WTC11 (cell line): Measurements from ENCODE around the gene GRIK2. TPM values are rescaled to one million over a fixed set of nuclear protein-coding genes. Genes with fewer than 3 reads are reported as not detected.

Source experiments
- ATAC-seq: fragments of 200-7000 bp; cut with Tn5 transposase; 2 replicates; pipeline ENCODE4 v1.10.0; 2021; ENCODE audit warnings: mild to moderate bottlenecking, moderate library complexity
- CTCF ChIA-PET: fragments of 300-600 bp; sonication (Branson Sonifier 250); formaldehyde crosslinking; loops from one replicate; lab custom pipeline; 2021; ENCODE audit warnings: antibody characterized with exemption; lab: Charles Lee
- POLR2A ChIA-PET: fragments of 350-600 bp; sonication (Branson Sonifier 250); formaldehyde crosslinking; loops from one replicate; lab custom pipeline; 2021; ENCODE audit warnings: antibody characterized with exemption; lab: Charles Lee
- DNase-seq: peaks from one replicate; pipeline ENCODE4 v3.0.0; 2021; ENCODE audit warnings: low spot score
- H3K27ac Mint-ChIP-seq: 2 replicates; pipeline ENCODE4 v1.8.0; 2021; ENCODE audit warnings: mixed read lengths
- H3K27me3 Mint-ChIP-seq: 2 replicates; pipeline ENCODE4 v1.8.0; 2021; ENCODE audit warnings: low read depth, mild to moderate bottlenecking, moderate library complexity, mixed read lengths
- H3K36me3 Mint-ChIP-seq: 2 replicates; pipeline ENCODE4 v1.8.0; 2021; ENCODE audit warnings: mixed read lengths
- H3K4me1 Mint-ChIP-seq: 2 replicates; pipeline ENCODE4 v1.8.0; 2022; ENCODE audit warnings: mixed read lengths
- H3K4me3 Mint-ChIP-seq: 2 replicates; pipeline ENCODE4 v1.8.0; 2021; ENCODE audit warnings: mild to moderate bottlenecking, moderate library complexity, mixed read lengths
- H3K9me3 Mint-ChIP-seq: 2 replicates; pipeline ENCODE4 v1.8.0; 2021; ENCODE audit warnings: mixed read lengths
- CREM ChIP-seq: sonication (generic); formaldehyde crosslinking; IDR thresholded peaks from 2 replicates; pipeline ENCODE4 v1.8.1; 2022; ENCODE audit warnings: mild to moderate bottlenecking, missing genetic modification reagents, moderate library complexity
- ESRRA ChIP-seq: sonication (generic); formaldehyde crosslinking; IDR thresholded peaks from 2 replicates; pipeline ENCODE4 v1.8.1; 2022; ENCODE audit warnings: mild to moderate bottlenecking, missing genetic modification reagents, borderline replicate concordance
- JAZF1 ChIP-seq: fragments of 250-450 bp; sonication (Bioruptor Pico); IDR thresholded peaks from 2 replicates; pipeline ENCODE4 v1.9.0; 2021; ENCODE audit warnings: moderate library complexity, mild to moderate bottlenecking, inconsistent platforms
- NFE2L1 ChIP-seq: sonication (generic); formaldehyde crosslinking; IDR thresholded peaks from 2 replicates; pipeline ENCODE4 v1.8.1; 2023; ENCODE audit warnings: missing genetic modification reagents
- RORB ChIP-seq: fragments of 250-450 bp; sonication (Bioruptor Pico); IDR thresholded peaks from 2 replicates; pipeline ENCODE4 v1.9.0; 2021; ENCODE audit warnings: mild to moderate bottlenecking
- SMAD4 ChIP-seq: sonication (generic); formaldehyde crosslinking; IDR thresholded peaks from 2 replicates; pipeline ENCODE4 v1.8.0; 2022; ENCODE audit warnings: mild to moderate bottlenecking, missing genetic modification reagents
- TEAD1 ChIP-seq: sonication (generic); formaldehyde crosslinking; IDR thresholded peaks from 2 replicates; pipeline ENCODE4 v1.8.0; 2022; ENCODE audit warnings: mild to moderate bottlenecking, missing genetic modification reagents
- ZNF416 ChIP-seq: fragments of 250-450 bp; sonication (Bioruptor Pico); IDR thresholded peaks from 2 replicates; pipeline ENCODE4 v1.9.0; 2021; ENCODE audit warnings: mild to moderate bottlenecking, inconsistent platforms
- ZNF671 ChIP-seq: fragments of 250-450 bp; sonication (Bioruptor Pico); IDR thresholded peaks from 2 replicates; pipeline ENCODE4 v1.8.0; 2021; ENCODE audit warnings: mild to moderate bottlenecking
- total RNA-seq: library from RNA; stranded (reverse); gene quantifications from 3 replicates; pipeline ENCODE4 v1.2.3, GENCODE V29; 2021
- TF ChIP-seq, protein P1 (sequence below): fragments of 250-450 bp; sonication (Bioruptor Pico); conservative IDR thresholded peaks from 2 replicates; pipeline ENCODE4 v1.9.0; 2021; ENCODE audit warnings: mild to moderate bottlenecking
- TF ChIP-seq, protein P2 (sequence below): sonication (generic); formaldehyde crosslinking; IDR thresholded peaks from 2 replicates; pipeline ENCODE4 v1.8.0; 2022; ENCODE audit warnings: mild to moderate bottlenecking, missing genetic modification reagents
- TF ChIP-seq, protein P3 (sequence below): sonication (generic); formaldehyde crosslinking; IDR thresholded peaks from 2 replicates; pipeline ENCODE4 v1.8.1; 2022; ENCODE audit warnings: mild to moderate bottlenecking, missing genetic modification reagents, moderate library complexity, borderline replicate concordance
- TF ChIP-seq, protein P4 (sequence below): fragments of 250-450 bp; sonication (Bioruptor Pico); IDR thresholded peaks from 2 replicates; pipeline ENCODE4 v2.1.2; 2022; ENCODE audit warnings: mild to moderate bottlenecking, moderate library complexity
- TF ChIP-seq, protein P5 (sequence below): sonication (generic); formaldehyde crosslinking; conservative IDR thresholded peaks from 2 replicates; pipeline ENCODE4 v1.8.1; 2023; ENCODE audit warnings: mild to moderate bottlenecking, low read depth, missing genetic modification reagents, moderate library complexity
- TF ChIP-seq, protein P6 (sequence below): fragments of 250-450 bp; sonication (Bioruptor Pico); IDR thresholded peaks from 2 replicates; pipeline ENCODE4 v1.9.0; 2021; ENCODE audit warnings: mild to moderate bottlenecking, borderline replicate concordance
- TF ChIP-seq, protein P7 (sequence below): sonication (generic); formaldehyde crosslinking; IDR thresholded peaks from 2 replicates; pipeline ENCODE4 v1.8.1; 2023; ENCODE audit warnings: mild to moderate bottlenecking, missing genetic modification reagents, moderate library complexity
- TF ChIP-seq, protein P8 (sequence below): sonication (generic); formaldehyde crosslinking; IDR thresholded peaks from 2 replicates; pipeline ENCODE4 v1.8.1; 2022; ENCODE audit warnings: missing genetic modification reagents, borderline replicate concordance
- TF ChIP-seq, protein P9 (sequence below): sonication (generic); formaldehyde crosslinking; IDR thresholded peaks from 2 replicates; pipeline ENCODE4 v1.8.0; 2022; ENCODE audit warnings: mild to moderate bottlenecking, missing genetic modification reagents

GRIK2 gene
- total RNA-seq, 1 experiment from 2014 or later: 2.7 TPM

DNA sequence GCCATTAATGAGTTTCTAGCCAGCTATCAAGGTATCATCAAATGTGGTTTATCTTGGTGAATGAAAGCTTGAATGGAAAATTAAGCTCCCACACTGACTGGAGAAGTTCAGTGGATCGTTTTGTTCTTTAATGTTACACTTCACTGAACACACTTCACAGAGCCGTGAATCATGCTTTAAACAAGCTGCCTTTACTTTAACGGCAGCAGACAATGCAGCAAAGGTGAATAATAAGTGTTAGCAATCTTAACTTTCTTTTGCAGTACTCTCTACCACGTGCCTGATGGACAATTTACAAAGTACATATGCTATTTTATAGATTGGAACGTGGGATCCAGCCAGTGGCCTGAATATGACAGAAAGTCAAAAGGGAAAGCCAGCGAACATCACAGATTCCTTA is 424.5 kb downstream of the GRIK2 start:
- POLR2A ChIA-PET: no interaction called here
- H3K27me3 Mint-ChIP-seq: no peaks in the 10 kb centered on the region
- no peak for DNase-seq
- H3K36me3 Mint-ChIP-seq: no peaks in the 10 kb centered on the region
- ATAC-seq: no peak
- CTCF ChIA-PET: no interaction called here
- no peaks in the 10 kb centered on the region for H3K9me3 Mint-ChIP-seq
- peaks cover 10% of the 10 kb centered on the region for H3K4me1 Mint-ChIP-seq
- no peak overlapping the region for H3K27ac Mint-ChIP-seq
- H3K4me3 Mint-ChIP-seq: no peak overlapping the region
- TF ChIP-seq RORB (CRISPR knock-in tag): no peak
- no peak for TF ChIP-seq JAZF1 (CRISPR knock-in tag)
- TF ChIP-seq, protein P1, sequence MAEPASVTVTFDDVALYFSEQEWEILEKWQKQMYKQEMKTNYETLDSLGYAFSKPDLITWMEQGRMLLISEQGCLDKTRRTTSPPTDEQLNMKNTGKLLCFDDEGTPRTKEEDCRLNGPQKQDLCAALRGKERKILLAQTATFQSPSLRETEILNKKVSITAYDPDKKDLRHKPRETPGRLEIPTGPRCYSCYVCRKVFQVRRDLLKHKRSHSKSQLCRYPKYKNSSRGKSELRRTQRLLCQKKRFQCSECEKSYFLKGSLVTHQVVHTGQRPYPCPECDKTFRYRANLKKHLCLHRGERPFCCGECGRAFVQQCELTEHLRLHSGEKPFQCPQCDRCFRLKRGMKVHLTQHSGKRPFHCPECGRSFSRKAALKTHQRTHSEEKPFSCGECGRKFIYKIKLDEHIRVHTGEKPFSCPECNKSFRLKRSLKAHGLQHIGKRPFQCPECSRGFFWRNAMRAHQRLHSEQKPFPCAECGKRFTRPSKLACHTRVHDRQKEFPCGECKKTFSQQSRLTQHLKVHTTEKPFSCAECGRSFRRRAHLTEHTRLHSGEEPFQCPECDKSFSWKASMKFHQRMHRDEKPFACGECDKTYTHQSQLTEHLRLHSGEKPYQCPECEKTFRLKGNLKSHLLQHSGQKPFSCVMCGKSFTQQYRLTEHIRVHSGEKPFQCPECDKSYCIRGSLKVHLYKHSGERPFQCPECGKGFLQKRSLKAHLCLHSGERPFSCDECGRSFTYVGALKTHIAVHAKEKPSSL (CRISPR knock-in tag): no peak
- TF ChIP-seq, protein P2, sequence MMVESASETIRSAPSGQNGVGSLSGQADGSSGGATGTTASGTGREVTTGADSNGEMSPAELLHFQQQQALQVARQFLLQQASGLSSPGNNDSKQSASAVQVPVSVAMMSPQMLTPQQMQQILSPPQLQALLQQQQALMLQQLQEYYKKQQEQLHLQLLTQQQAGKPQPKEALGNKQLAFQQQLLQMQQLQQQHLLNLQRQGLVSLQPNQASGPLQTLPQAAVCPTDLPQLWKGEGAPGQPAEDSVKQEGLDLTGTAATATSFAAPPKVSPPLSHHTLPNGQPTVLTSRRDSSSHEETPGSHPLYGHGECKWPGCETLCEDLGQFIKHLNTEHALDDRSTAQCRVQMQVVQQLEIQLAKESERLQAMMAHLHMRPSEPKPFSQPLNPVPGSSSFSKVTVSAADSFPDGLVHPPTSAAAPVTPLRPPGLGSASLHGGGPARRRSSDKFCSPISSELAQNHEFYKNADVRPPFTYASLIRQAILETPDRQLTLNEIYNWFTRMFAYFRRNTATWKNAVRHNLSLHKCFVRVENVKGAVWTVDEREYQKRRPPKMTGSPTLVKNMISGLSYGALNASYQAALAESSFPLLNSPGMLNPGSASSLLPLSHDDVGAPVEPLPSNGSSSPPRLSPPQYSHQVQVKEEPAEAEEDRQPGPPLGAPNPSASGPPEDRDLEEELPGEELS: no peak
- TF ChIP-seq NFE2L1 (CRISPR knock-in tag): no peak
- TF ChIP-seq, protein P3, sequence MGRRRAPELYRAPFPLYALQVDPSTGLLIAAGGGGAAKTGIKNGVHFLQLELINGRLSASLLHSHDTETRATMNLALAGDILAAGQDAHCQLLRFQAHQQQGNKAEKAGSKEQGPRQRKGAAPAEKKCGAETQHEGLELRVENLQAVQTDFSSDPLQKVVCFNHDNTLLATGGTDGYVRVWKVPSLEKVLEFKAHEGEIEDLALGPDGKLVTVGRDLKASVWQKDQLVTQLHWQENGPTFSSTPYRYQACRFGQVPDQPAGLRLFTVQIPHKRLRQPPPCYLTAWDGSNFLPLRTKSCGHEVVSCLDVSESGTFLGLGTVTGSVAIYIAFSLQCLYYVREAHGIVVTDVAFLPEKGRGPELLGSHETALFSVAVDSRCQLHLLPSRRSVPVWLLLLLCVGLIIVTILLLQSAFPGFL: no peak
- TF ChIP-seq CREM: no peak
- no peak for TF ChIP-seq ESRRA (CRISPR knock-in tag)
- TF ChIP-seq, protein P4, sequence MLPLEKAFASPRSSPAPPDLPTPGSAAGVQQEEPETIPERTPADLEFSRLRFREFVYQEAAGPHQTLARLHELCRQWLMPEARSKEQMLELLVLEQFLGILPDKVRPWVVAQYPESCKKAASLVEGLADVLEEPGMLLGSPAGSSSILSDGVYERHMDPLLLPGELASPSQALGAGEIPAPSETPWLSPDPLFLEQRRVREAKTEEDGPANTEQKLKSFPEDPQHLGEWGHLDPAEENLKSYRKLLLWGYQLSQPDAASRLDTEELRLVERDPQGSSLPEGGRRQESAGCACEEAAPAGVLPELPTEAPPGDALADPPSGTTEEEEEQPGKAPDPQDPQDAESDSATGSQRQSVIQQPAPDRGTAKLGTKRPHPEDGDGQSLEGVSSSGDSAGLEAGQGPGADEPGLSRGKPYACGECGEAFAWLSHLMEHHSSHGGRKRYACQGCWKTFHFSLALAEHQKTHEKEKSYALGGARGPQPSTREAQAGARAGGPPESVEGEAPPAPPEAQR (CRISPR knock-in tag): no peak
- TF ChIP-seq, protein P5, sequence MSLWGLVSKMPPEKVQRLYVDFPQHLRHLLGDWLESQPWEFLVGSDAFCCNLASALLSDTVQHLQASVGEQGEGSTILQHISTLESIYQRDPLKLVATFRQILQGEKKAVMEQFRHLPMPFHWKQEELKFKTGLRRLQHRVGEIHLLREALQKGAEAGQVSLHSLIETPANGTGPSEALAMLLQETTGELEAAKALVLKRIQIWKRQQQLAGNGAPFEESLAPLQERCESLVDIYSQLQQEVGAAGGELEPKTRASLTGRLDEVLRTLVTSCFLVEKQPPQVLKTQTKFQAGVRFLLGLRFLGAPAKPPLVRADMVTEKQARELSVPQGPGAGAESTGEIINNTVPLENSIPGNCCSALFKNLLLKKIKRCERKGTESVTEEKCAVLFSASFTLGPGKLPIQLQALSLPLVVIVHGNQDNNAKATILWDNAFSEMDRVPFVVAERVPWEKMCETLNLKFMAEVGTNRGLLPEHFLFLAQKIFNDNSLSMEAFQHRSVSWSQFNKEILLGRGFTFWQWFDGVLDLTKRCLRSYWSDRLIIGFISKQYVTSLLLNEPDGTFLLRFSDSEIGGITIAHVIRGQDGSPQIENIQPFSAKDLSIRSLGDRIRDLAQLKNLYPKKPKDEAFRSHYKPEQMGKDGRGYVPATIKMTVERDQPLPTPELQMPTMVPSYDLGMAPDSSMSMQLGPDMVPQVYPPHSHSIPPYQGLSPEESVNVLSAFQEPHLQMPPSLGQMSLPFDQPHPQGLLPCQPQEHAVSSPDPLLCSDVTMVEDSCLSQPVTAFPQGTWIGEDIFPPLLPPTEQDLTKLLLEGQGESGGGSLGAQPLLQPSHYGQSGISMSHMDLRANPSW (CRISPR knock-in tag): no peak
- TF ChIP-seq TEAD1: no peak
- TF ChIP-seq, protein P6, sequence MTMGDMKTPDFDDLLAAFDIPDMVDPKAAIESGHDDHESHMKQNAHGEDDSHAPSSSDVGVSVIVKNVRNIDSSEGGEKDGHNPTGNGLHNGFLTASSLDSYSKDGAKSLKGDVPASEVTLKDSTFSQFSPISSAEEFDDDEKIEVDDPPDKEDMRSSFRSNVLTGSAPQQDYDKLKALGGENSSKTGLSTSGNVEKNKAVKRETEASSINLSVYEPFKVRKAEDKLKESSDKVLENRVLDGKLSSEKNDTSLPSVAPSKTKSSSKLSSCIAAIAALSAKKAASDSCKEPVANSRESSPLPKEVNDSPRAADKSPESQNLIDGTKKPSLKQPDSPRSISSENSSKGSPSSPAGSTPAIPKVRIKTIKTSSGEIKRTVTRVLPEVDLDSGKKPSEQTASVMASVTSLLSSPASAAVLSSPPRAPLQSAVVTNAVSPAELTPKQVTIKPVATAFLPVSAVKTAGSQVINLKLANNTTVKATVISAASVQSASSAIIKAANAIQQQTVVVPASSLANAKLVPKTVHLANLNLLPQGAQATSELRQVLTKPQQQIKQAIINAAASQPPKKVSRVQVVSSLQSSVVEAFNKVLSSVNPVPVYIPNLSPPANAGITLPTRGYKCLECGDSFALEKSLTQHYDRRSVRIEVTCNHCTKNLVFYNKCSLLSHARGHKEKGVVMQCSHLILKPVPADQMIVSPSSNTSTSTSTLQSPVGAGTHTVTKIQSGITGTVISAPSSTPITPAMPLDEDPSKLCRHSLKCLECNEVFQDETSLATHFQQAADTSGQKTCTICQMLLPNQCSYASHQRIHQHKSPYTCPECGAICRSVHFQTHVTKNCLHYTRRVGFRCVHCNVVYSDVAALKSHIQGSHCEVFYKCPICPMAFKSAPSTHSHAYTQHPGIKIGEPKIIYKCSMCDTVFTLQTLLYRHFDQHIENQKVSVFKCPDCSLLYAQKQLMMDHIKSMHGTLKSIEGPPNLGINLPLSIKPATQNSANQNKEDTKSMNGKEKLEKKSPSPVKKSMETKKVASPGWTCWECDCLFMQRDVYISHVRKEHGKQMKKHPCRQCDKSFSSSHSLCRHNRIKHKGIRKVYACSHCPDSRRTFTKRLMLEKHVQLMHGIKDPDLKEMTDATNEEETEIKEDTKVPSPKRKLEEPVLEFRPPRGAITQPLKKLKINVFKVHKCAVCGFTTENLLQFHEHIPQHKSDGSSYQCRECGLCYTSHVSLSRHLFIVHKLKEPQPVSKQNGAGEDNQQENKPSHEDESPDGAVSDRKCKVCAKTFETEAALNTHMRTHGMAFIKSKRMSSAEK: no peak
- TF ChIP-seq, protein P7, sequence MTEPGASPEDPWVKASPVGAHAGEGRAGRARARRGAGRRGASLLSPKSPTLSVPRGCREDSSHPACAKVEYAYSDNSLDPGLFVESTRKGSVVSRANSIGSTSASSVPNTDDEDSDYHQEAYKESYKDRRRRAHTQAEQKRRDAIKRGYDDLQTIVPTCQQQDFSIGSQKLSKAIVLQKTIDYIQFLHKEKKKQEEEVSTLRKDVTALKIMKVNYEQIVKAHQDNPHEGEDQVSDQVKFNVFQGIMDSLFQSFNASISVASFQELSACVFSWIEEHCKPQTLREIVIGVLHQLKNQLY: no peak
- no peak for TF ChIP-seq ZNF671
- no peak for TF ChIP-seq SMAD4 (CRISPR knock-in tag)
- no peak for TF ChIP-seq ZNF416
- TF ChIP-seq, protein P8, sequence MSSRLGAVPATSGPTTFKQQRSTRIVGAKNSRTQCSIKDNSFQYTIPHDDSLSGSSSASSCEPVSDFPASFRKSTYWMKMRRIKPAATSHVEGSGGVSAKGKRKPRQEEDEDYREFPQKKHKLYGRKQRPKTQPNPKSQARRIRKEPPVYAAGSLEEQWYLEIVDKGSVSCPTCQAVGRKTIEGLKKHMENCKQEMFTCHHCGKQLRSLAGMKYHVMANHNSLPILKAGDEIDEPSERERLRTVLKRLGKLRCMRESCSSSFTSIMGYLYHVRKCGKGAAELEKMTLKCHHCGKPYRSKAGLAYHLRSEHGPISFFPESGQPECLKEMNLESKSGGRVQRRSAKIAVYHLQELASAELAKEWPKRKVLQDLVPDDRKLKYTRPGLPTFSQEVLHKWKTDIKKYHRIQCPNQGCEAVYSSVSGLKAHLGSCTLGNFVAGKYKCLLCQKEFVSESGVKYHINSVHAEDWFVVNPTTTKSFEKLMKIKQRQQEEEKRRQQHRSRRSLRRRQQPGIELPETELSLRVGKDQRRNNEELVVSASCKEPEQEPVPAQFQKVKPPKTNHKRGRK (CRISPR knock-in tag): no peak
- TF ChIP-seq, protein P9, sequence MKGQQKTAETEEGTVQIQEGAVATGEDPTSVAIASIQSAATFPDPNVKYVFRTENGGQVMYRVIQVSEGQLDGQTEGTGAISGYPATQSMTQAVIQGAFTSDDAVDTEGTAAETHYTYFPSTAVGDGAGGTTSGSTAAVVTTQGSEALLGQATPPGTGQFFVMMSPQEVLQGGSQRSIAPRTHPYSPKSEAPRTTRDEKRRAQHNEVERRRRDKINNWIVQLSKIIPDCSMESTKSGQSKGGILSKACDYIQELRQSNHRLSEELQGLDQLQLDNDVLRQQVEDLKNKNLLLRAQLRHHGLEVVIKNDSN (CRISPR knock-in tag): no peak
